DOHH2 (cell line): ENCODE results near the gene DPP6.

Source experiments
- EZH2phosphoT487 ChIP-seq: fragments of 200-600 bp; sonication (generic); IDR thresholded peaks from 2 replicates; pipeline ENCODE4 v1.6.1; 2017; ENCODE audit warnings: borderline replicate concordance, mild to moderate bottlenecking, antibody characterized with exemption, low read length, moderate library complexity, mixed read lengths
- TF ChIP-seq, protein P1 (sequence below): fragments of 200-600 bp; sonication (generic); IDR thresholded peaks from one replicate; pipeline ENCODE4 v1.5.1; 2014; ENCODE audit warnings: antibody characterized with exemption, mild to moderate bottlenecking, low read depth, low read length; ENCODE audit not compliant: poor library complexity, severe bottlenecking

DNA sequence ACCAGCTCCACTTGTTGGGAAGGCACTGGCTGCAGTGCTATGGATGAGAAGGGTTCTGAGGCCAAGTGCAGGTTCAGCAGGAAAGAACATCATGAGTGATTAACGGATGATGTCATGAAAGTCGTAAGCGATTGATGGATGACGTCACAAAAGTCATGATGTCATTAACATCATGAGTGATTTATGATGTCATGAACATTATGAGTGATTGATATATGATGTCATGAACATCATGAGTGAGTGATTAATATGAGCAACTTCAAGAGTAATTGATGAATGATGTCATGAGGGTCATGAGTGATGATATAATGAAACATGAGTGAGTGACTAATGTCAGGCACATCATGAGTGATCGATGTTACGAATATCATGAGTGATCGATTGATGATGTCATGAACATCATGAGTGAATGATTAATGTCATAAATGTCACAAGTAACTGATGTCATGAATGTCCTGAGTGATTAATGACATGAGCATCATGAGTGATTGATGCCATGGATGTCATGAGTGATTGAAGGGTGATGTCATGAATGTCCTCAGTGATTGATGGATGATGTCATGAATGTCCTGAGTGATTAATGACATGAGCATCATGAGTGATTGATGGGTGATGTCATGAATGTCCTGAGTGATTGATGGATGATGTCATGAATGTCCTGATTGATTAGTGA lies 765.2 kb downstream of the DPP6 start:
- TF ChIP-seq, protein P1, sequence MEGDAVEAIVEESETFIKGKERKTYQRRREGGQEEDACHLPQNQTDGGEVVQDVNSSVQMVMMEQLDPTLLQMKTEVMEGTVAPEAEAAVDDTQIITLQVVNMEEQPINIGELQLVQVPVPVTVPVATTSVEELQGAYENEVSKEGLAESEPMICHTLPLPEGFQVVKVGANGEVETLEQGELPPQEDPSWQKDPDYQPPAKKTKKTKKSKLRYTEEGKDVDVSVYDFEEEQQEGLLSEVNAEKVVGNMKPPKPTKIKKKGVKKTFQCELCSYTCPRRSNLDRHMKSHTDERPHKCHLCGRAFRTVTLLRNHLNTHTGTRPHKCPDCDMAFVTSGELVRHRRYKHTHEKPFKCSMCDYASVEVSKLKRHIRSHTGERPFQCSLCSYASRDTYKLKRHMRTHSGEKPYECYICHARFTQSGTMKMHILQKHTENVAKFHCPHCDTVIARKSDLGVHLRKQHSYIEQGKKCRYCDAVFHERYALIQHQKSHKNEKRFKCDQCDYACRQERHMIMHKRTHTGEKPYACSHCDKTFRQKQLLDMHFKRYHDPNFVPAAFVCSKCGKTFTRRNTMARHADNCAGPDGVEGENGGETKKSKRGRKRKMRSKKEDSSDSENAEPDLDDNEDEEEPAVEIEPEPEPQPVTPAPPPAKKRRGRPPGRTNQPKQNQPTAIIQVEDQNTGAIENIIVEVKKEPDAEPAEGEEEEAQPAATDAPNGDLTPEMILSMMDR: no peak
- TF ChIP-seq EZH2phosphoT487: no peak
